SK-N-SH (cell line): ENCODE measurements around the gene HOTAIR. TPM values are rescaled to one million over a fixed set of nuclear protein-coding genes. Genes with fewer than 3 reads are reported as not detected.

Experiments
- CTCF ChIA-PET: fragments of 300-600, 350-600 bp; formaldehyde crosslinking; extraction: SDS; loops from one replicate; lab custom pipeline; 2021; lab: Yijun Ruan, JAX
- POLR2A ChIA-PET: fragments of 350-600 bp; sonication (Branson Sonifier 250); formaldehyde crosslinking; extraction: SDS; loops from one replicate; lab custom pipeline; 2020; ENCODE audit warnings: antibody characterized with exemption, inconsistent platforms; lab: Yijun Ruan, JAX
- DNase-seq: peaks from one replicate; pipeline ENCODE4 v3.0.0; 2012
- H2AFZ ChIP-seq: fragments of 200-600 bp; sonication (generic); 2 replicates; pipeline ENCODE4 v1.8.1; 2016; ENCODE audit warnings: antibody characterized with exemption, mild to moderate bottlenecking, low read depth
- H3F3A ChIP-seq: fragments of 200-600 bp; sonication (generic); replicated peaks from 2 replicates; pipeline ENCODE3; 2016; ENCODE audit warnings: antibody characterized with exemption, mild to moderate bottlenecking; ENCODE audit not compliant: insufficient read depth
- H3K27ac ChIP-seq, 2 experiments: fragments of 200-500 bp in 1 of 2; fragments of 200-600 bp in 1 of 2; sonication (Bioruptor generic) in 1 of 2; sonication (generic), shearing (Covaris generic) in 1 of 2; 2 replicates each; pipeline versions ENCODE4 v1.5.1 to v1.6.1; 2014 to 2016; ENCODE audit warnings: low read depth in 2 of 2, inconsistent platforms in 1 of 2, low read length in 1 of 2, mild to moderate bottlenecking in 1 of 2, mixed read lengths in 1 of 2
- H3K27me3 ChIP-seq: fragments of 200-600 bp; sonication (generic), shearing (Covaris generic); 2 replicates; pipeline ENCODE4 v1.6.1; 2016; ENCODE audit warnings: mixed run types; ENCODE audit not compliant: insufficient read depth
- H3K36me3 ChIP-seq, 2 experiments: fragments of 200-500 bp in 1 of 2; fragments of 200-600 bp in 1 of 2; sonication (Bioruptor generic) in 1 of 2; sonication (generic) in 1 of 2; replicated peaks in 1 of 2; 2 replicates each; pipeline versions ENCODE3 to v1.5.1; 2014 to 2016; ENCODE audit warnings: low read length in 1 of 2, mild to moderate bottlenecking in 1 of 2; ENCODE audit not compliant: insufficient read depth in 2 of 2, control insufficient read depth in 1 of 2
- H3K4me1 ChIP-seq, 2 experiments: fragments of 200-500 bp in 1 of 2; fragments of 200-600 bp in 1 of 2; sonication (Bioruptor generic) in 1 of 2; sonication (generic), shearing (Covaris generic) in 1 of 2; 2 replicates each; pipeline versions ENCODE4 v1.5.1 to v1.6.1; 2014 to 2016; ENCODE audit warnings: low read depth in 1 of 2, low read length in 1 of 2, mixed run types in 1 of 2; ENCODE audit not compliant: insufficient read depth in 2 of 2, control insufficient read depth in 1 of 2
- H3K4me2 ChIP-seq: fragments of 200-600 bp; sonication (generic), shearing (Covaris generic); 2 replicates; pipeline ENCODE4 v1.6.1; 2017; ENCODE audit warnings: mixed run types
- H3K4me3 ChIP-seq, 2 experiments: fragments of 200-500 bp in 1 of 2; fragments of 200-600 bp in 1 of 2; sonication (Bioruptor generic) in 1 of 2; sonication (generic), shearing (Covaris generic) in 1 of 2; 2 replicates each; pipeline versions ENCODE4 v1.5.1 to v1.8.1; 2014 to 2016; ENCODE audit warnings: low read depth in 2 of 2, inconsistent platforms in 1 of 2, low read length in 1 of 2, mild to moderate bottlenecking in 1 of 2, mixed read lengths in 1 of 2, moderate library complexity in 1 of 2
- H3K79me2 ChIP-seq: fragments of 200-600 bp; sonication (generic); 2 replicates; pipeline ENCODE4 v1.8.1; 2017; ENCODE audit warnings: mild to moderate bottlenecking; ENCODE audit not compliant: insufficient read depth
- H3K9ac ChIP-seq: fragments of 200-600 bp; sonication (generic); 2 replicates; pipeline ENCODE4 v1.6.1; 2017; ENCODE audit warnings: mixed run types
- H3K9me2 ChIP-seq: fragments of 200-600 bp; sonication (generic); 2 replicates; pipeline ENCODE4 v1.6.1; 2017; ENCODE audit warnings: mixed run types
- H3K9me3 ChIP-seq: fragments of 200-600 bp; sonication (generic); 2 replicates; pipeline ENCODE4 v1.6.1; 2017; ENCODE audit warnings: mixed run types, mild to moderate bottlenecking, moderate library complexity
- H4K20me1 ChIP-seq: fragments of 200-600 bp; sonication (generic); 2 replicates; pipeline ENCODE4 v1.6.1; 2017; ENCODE audit warnings: mild to moderate bottlenecking, mixed run types; ENCODE audit not compliant: insufficient read depth
- ELF1 ChIP-seq: IDR thresholded peaks from 2 replicates; pipeline ENCODE4 v1.4.0; 2012
- EZH2phosphoT487 ChIP-seq: fragments of 200-600 bp; sonication (generic); IDR thresholded peaks from 2 replicates; pipeline ENCODE4 v1.6.1; 2017; ENCODE audit warnings: low read depth, mixed run types, mild to moderate bottlenecking, antibody characterized with exemption, moderate library complexity, borderline replicate concordance
- FOSL2 ChIP-seq: IDR thresholded peaks from 2 replicates; pipeline ENCODE4 v1.4.0; 2012; ENCODE audit warnings: low read depth, mild to moderate bottlenecking, moderate library complexity, borderline replicate concordance
- FOXJ3 ChIP-seq: sonication (generic); formaldehyde crosslinking; IDR thresholded peaks from 2 replicates; pipeline ENCODE4 v1.5.1; 2020; ENCODE audit warnings: mild to moderate bottlenecking, missing genetic modification reagents
- FOXM1 ChIP-seq: IDR thresholded peaks from 2 replicates; pipeline ENCODE4 v1.4.0; 2012; ENCODE audit warnings: low read depth, mild to moderate bottlenecking
- GABPA ChIP-seq: IDR thresholded peaks from 2 replicates; pipeline ENCODE4 v1.4.0; 2012; ENCODE audit warnings: low read depth, mild to moderate bottlenecking
- MAX ChIP-seq: IDR thresholded peaks from 2 replicates; pipeline ENCODE4 v1.4.0; 2012; ENCODE audit warnings: low read depth
- MEF2A ChIP-seq: IDR thresholded peaks from 2 replicates; pipeline ENCODE4 v1.4.0; 2012; ENCODE audit warnings: low read depth, borderline replicate concordance
- POLR2AphosphoS5 ChIP-seq: IDR thresholded peaks from 2 replicates; pipeline ENCODE4 v1.6.1; 2012; ENCODE audit warnings: low read depth, low read length
- RAD21 ChIP-seq: IDR thresholded peaks from 2 replicates; pipeline ENCODE4 v1.6.1; 2012; ENCODE audit warnings: mild to moderate bottlenecking, low read length
- RFX5 ChIP-seq: IDR thresholded peaks from 2 replicates; pipeline ENCODE4 v1.6.1; 2012; ENCODE audit warnings: mild to moderate bottlenecking, improper control_type of control experiment, low read length
- RXRA ChIP-seq: IDR thresholded peaks from 2 replicates; pipeline ENCODE4 v1.4.0; 2012; ENCODE audit warnings: low read depth, mild to moderate bottlenecking, borderline replicate concordance
- SMC3 ChIP-seq: IDR thresholded peaks from 2 replicates; pipeline ENCODE4 v1.6.1; 2012; ENCODE audit warnings: low read depth, low read length, improper control_type of control experiment
- TEAD4 ChIP-seq: IDR thresholded peaks from 2 replicates; pipeline ENCODE4 v1.4.0; 2012; ENCODE audit warnings: mild to moderate bottlenecking, borderline replicate concordance; ENCODE audit not compliant: insufficient read depth
- YY1 ChIP-seq: IDR thresholded peaks from 2 replicates; pipeline ENCODE4 v1.4.0; 2012; ENCODE audit warnings: low read depth, mild to moderate bottlenecking
- WGBS: methylation state at CpG from one replicate; pipeline ENCODE4 v1.1.6; 2017; ENCODE audit warnings: low lambda C conversion rate; 5-methylcytosine and 5-hydroxymethylcytosine counted together
- polyA plus RNA-seq, 3 experiments: library from polyadenylated mRNA; depleted of rRNA; stranded (reverse); fragments of >200 nt; gene quantifications; 2 replicates each; pipeline ENCODE4 v1.2.3, GENCODE V29; 2012
- TF ChIP-seq, protein P1 (sequence below): IDR thresholded peaks from 2 replicates; pipeline ENCODE4 v1.4.0; 2012; ENCODE audit warnings: low read depth, borderline replicate concordance
- TF ChIP-seq, protein P2 (sequence below): fragments of 150-350 bp; IDR thresholded peaks from 2 replicates; pipeline ENCODE4 v1.6.1; 2017; ENCODE audit warnings: antibody characterized with exemption, low read length, low read depth, borderline replicate concordance
- TF ChIP-seq, protein P3 (sequence below): IDR thresholded peaks from 2 replicates; pipeline ENCODE4 v1.4.0; 2012; ENCODE audit warnings: low read depth, borderline replicate concordance

The HOTAIR gene
- polyA plus RNA-seq, 1 of the 3 experiments (the other 2 are of a cell fraction), result not detected

DNA sequence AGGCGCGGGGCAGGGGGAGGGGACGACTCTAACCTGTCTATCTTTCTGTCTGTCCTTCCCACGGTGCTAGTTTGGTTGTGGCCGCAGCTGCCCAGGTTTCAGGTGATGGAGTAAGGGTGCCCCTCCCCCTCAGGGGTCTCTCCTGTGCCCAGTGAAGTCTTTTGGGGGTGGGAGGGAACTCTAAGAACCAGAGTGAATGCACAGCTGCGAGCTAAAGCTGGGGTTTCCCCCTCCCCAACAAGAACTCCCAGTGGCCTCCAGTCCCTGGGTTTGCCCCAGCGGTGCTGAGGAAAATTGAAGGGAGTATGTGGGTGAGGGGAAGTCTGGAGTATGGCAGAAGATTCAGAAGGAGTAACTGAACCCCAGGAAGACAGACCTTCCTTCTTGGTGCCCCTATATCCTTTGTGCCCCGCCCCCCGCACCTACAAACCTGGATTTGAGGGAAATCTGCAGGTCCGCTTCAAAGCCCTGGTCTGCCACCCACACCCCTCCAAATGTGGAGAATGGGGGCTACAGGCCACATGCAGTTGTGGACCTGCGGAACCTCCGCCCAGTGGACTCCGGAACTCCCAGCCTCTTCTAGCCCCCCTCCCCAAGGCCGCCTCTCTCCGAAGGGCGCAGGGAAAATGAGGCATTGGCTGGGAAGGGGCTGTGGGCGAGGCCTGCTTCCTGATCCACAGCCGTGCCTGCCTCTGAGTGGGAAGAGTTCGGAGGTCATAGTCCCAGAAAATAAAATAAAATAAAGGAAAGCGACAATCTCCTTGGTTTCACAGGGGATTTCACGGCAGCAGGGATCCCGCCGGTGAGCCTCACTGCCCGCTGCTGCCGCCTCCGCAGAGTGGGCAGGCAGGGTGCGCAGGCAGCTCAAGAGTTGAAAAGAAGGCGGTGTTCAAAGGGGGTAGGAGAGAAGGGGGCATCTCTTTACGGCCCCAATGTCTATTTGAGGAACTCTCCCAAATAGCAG is 21.8 kb upstream of the HOTAIR start:
- H3K27me3 ChIP-seq, result peaks cover 60% of the 10 kb centered on the region
- ChIA-PET POLR2A (no interaction called here), CTCF (interaction anchor here (0.6 to 24.5 kb wide), 7 partner anchors 9 to 218 kb away, joined by 4 to 568 read pairs (median 194); partner anchors contain the start of genes HOXC10, HOXC8 and SMUG1)
- no peaks in the 10 kb centered on the region for H3K9me2 ChIP-seq
- no peak overlapping the region for H3K27ac ChIP-seq
- no peaks in the 10 kb centered on the region for H4K20me1 ChIP-seq
- DNase-seq, result no peak
- TF ChIP-seq, protein P1, sequence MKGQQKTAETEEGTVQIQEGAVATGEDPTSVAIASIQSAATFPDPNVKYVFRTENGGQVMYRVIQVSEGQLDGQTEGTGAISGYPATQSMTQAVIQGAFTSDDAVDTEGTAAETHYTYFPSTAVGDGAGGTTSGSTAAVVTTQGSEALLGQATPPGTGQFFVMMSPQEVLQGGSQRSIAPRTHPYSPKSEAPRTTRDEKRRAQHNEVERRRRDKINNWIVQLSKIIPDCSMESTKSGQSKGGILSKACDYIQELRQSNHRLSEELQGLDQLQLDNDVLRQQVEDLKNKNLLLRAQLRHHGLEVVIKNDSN, result no peak
- no peak for TF ChIP-seq MAX
- TF ChIP-seq FOXJ3 (CRISPR knock-in tag), result no peak
- TF ChIP-seq GABPA, result no peak
- no peak for TF ChIP-seq TEAD4
- TF ChIP-seq, protein P2, sequence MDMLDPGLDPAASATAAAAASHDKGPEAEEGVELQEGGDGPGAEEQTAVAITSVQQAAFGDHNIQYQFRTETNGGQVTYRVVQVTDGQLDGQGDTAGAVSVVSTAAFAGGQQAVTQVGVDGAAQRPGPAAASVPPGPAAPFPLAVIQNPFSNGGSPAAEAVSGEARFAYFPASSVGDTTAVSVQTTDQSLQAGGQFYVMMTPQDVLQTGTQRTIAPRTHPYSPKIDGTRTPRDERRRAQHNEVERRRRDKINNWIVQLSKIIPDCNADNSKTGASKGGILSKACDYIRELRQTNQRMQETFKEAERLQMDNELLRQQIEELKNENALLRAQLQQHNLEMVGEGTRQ, result no peak
- no peak for TF ChIP-seq FOXM1
- no peak for TF ChIP-seq SMC3
- TF ChIP-seq MEF2A, result no peak
- WGBS, result 90% methylated on average over 29 of the region's 29 CpGs
- H3K4me3 ChIP-seq, result peak overlapping the region in 1 of 2 experiments; percentile 2; a peak in 1 of 4 replicates
- H3K9me3 ChIP-seq, result no peaks in the 10 kb centered on the region
- no peak overlapping the region for H3K4me2 ChIP-seq
- H3K36me3 ChIP-seq, result no peaks in the 10 kb centered on the region
- no peaks in the 10 kb centered on the region for H3K79me2 ChIP-seq
- no peak overlapping the region for H3K9ac ChIP-seq
- H3F3A ChIP-seq, result no peaks in the 10 kb centered on the region
- H3K4me1 ChIP-seq, result peaks cover 0 to 16% of the 10 kb centered on the region in 2 experiments; a peak in 2 of 4 replicates
- H2AFZ ChIP-seq, result no peak overlapping the region

DNA sequence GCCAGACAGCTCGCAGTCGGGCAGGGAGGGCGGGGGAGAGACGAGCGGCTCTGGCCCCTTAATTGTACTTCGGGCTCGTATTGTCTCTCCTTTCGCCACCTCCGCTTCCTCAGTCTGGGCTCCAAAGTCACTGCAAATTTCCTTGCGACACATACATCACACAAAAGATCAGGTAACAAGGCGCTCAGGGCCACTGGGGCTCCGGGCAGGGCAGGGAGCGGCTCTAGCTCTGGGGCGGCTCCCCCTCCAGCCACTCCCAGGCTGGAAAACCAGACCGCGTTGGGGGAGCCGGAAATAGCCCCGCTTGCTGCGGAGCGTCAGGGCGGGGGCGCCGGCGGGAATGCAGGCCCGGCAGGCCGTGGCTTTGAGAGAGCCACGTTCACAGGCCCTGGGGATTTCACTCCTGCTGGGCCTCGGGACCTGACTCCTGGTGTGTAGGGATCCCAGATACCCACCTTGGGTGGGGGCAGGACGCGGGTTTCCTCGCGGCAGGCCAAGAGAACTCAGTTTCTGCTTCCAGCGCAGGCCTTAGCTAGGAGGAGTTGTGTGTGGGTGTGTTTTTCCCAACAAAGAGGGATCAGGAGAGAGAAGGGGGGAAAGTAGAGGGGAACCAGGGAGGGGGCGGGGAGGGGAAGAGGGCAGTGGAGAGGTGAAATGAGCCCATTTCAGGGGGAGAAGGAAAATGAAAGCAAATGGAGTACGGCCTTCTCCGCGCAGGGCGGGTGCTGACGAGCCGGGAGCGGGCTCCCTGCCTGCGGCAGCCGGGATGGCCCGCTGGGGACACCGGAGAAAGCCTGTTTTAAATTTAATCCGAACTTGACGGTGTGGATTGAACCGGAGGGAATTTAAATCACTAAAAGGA is 20.9 kb upstream of the HOTAIR start:
- DNase-seq, result peak; percentile 60
- CTCF ChIA-PET, result interaction anchor here (12.5 to 24.5 kb wide), 4 partner anchors 9 to 219 kb away, joined by 188 to 568 read pairs (median 203); partner anchors contain the start of genes HOXC10 and SMUG1
- no peak for TF ChIP-seq ELF1
- no peak for TF ChIP-seq POLR2AphosphoS5
- no peak for TF ChIP-seq RAD21
- TF ChIP-seq RXRA, result no peak
- no peak for TF ChIP-seq EZH2phosphoT487
- TF ChIP-seq RFX5, result no peak
- no peak for TF ChIP-seq YY1
- TF ChIP-seq MAX, result no peak
- no peak for TF ChIP-seq SMC3
- TF ChIP-seq, protein P3, sequence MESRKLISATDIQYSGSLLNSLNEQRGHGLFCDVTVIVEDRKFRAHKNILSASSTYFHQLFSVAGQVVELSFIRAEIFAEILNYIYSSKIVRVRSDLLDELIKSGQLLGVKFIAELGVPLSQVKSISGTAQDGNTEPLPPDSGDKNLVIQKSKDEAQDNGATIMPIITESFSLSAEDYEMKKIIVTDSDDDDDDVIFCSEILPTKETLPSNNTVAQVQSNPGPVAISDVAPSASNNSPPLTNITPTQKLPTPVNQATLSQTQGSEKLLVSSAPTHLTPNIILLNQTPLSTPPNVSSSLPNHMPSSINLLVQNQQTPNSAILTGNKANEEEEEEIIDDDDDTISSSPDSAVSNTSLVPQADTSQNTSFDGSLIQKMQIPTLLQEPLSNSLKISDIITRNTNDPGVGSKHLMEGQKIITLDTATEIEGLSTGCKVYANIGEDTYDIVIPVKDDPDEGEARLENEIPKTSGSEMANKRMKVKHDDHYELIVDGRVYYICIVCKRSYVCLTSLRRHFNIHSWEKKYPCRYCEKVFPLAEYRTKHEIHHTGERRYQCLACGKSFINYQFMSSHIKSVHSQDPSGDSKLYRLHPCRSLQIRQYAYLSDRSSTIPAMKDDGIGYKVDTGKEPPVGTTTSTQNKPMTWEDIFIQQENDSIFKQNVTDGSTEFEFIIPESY, result no peak
- no peak for TF ChIP-seq FOSL2
- no peak for TF ChIP-seq TEAD4
- TF ChIP-seq, protein P2, result no peak

More for the DNA sequence above, 20.9 kb upstream of the HOTAIR start:
- Histone ChIP-seq H3K27me3 (peaks cover 69% of the 10 kb centered on the region), H4K20me1 (no peaks in the 10 kb centered on the region), H3K4me2 (peak overlapping the region; percentile 19; the same call in 1 of the 2 replicates), H3K4me3 (peak overlapping the region in 1 of 2 experiments; percentile 2; a peak in 2 of 4 replicates), H3K9ac (peak overlapping the region; percentile 18; the same call in 1 of the 2 replicates), H2AFZ (no peak overlapping the region), H3K9me3 (no peaks in the 10 kb centered on the region), H3K9me2 (no peaks in the 10 kb centered on the region), H3F3A (peaks cover 5% of the 10 kb centered on the region), H3K27ac (no peak overlapping the region), H3K36me3 (no peaks in the 10 kb centered on the region), H3K4me1 (peaks cover 0 to 9% of the 10 kb centered on the region in 2 experiments; a peak in 2 of 4 replicates), H3K79me2 (no peaks in the 10 kb centered on the region)
- WGBS, result 61% methylated on average over 33 of the region's 48 CpGs
- POLR2A ChIA-PET, result no interaction called here
